Heart left ventricle (tissue), 13 donors: ENCODE results near the gene HOXC10.

ENCODE experiments used
- CTCF ChIP-seq, 12 donors: fragments of 200-600 bp; sonication (generic) in 4 of 12; IDR thresholded peaks; one replicate each; pipeline versions ENCODE4 v1.5.0 to v1.8.0; 2018 to 2022; ENCODE audit warnings: antibody characterized with exemption in 12 of 12, mild to moderate bottlenecking in 5 of 12
- POLR2A ChIP-seq, 2 donors: fragments of 450-650 bp; IDR thresholded peaks; one replicate each; pipeline ENCODE4 v1.6.1; 2017; ENCODE audit warnings: antibody characterized with exemption in 2 of 2, mild to moderate bottlenecking in 2 of 2, moderate library complexity in 2 of 2
- donor health status: ischemic (EF 13 %, LVEDD 7.1; RV severe dilation, severe dysfunction).
- donor health status: DM: no; HTN: yes; CAD: no.
- donor health status: DM: no; HTN: no; CAD: no.
- donor health status: ischemic (EF 25% LVEDD 6.9; RV normal size, moderate dysfunction).
- donor health status: ischemic (EF 25% LVEDD 5.7; RV mildly dilated, moderate dysfunction).
- donor health status: ischemic (EF 35%, LVEDD 5.7; RV mildly dilated, moderate dysfunction).
- donor health status: nonischemic (EF 11% LVEDD 7.7; RV severe dilation, severe dysfunction).
- donor health status: DM: yes; HTN: yes; CAD: no.
- donor health status: PGD.
- donor health status: ischemic (EF 29% LVEDD 5.4; RV normal size, mild dysfunction).
- donor health status: nonischemic (EF 23%, LVEDD 6.1; RV moderate dilation, normal function).

- no peak for TF ChIP-seq POLR2A (IDR thresholded peaks at IDR 0.05)
- TF ChIP-seq CTCF (IDR thresholded peaks at IDR 0.05) = no peak
These were observed 19.3 kb downstream of the HOXC10 start for GRCh38 chr12:54004063-54004840.
